HG03025 (cell line): ENCODE results near the gene TTLL8.

Experiments used
- ATAC-seq: cut with Tn5 transposase; IDR thresholded peaks from one replicate; pipeline ENCODE4 v1.9.1; 2021; ENCODE audit warnings: mild to moderate bottlenecking, moderate library complexity; ENCODE audit not compliant: unreplicated experiment, low FRiP score

Gene TTLL8

GRCh38 chr22:50008151-50009040, 49.7 kb downstream of the TTLL8 start:
- ATAC-seq: no peak

GRCh38 chr22:50007057-50007511, 51.0 kb downstream of the TTLL8 start:
- no peak for ATAC-seq

GRCh38 chr22:50004918-50005317, 53.2 kb downstream of the TTLL8 start:
- no peak for ATAC-seq

DNA sequence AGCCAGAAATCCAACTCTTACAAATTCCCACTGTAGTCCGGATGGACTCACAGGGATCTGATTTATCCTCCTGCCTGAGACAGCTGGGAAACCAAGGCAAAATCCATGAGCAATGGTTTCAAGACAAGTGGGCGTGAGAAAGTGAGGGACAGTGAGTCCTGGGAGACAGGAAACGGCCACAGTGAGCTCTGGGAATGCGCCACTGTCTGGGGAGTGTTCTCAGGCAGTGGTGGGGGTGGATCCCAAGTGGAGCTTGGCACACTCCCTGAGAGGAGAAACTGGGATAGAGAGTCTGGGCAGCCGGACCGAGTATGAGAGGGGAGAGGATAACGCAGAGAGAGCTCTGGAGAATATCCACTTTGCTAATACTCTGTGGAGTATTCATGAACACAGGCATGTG, 55.3 kb downstream of the TTLL8 start:
- no peak for ATAC-seq

GRCh38 chr22:50001388-50002231, 56.5 kb downstream of the TTLL8 start:
- no peak for ATAC-seq

DNA sequence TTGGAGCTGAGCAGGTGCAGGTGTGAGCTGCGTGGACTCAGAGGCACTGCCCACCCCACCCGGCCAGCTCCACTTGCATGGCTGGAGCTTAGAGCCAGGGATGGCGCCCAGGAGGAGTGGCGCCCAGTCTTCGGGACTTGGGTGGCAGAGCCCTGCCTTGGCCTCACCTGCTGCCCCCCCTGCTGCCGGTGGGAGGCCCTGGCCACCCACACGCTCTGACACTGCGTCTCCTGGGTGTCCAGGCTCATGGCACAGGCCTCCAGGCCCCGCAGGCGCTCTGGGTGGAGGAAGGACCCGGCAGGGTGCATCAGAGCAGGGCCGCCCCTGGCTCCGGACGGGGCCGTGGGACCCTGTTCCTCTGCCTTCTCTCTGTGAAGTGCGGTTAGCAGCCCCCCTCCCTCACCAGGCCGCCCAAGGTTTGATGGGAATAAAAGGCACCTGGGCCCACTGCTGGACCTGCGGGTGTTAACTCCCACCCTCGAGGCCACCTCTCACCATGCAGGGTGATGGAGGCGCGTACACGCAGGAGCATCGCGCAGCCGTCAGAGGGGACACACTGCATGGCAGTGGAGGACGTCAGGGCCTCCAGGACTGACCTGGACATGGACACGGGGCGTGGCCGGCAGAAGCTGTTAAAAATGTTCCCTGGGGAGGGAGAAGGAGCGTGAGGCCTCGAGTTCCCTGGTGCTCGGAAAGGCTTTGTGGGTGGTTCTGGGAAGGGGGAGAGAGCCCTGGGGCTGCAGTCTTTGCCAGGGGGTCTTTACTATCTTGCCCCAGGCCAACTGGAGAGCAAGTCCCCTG, 57.3 kb downstream of the TTLL8 start:
- ATAC-seq: no peak

DNA sequence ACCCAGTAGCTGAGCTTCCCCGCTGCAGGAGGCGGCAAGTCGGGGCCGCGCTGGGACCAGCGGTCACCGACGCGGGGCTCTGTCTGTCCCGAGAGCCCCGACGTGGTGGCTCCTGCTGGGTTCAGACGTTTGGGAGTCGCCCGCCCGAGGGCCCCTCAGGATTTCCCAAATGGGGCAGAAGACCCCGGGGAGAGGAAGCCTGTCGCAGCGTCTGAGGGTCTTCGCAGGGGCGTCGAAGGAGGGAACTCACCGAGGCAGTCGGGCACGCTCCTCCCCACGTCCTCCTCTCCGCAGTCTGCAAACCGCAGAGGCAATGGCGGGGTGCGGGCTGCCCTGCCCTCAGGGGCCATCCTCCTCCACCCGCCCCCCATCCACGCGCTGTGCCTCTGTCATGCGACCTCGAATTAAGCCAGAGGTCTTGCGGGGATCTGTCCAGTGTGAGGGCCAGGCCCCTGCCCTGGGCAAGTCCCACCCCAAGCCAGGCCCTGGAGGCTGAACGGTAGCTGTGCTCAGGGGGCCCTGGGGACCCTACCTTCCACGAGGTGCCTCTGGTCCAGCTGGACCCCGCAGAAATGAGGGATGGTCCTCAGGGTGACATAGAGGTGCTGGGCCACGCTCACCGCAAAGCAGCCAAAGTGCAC, 58.0 kb downstream of the TTLL8 start:
- ATAC-seq: no peak

DNA sequence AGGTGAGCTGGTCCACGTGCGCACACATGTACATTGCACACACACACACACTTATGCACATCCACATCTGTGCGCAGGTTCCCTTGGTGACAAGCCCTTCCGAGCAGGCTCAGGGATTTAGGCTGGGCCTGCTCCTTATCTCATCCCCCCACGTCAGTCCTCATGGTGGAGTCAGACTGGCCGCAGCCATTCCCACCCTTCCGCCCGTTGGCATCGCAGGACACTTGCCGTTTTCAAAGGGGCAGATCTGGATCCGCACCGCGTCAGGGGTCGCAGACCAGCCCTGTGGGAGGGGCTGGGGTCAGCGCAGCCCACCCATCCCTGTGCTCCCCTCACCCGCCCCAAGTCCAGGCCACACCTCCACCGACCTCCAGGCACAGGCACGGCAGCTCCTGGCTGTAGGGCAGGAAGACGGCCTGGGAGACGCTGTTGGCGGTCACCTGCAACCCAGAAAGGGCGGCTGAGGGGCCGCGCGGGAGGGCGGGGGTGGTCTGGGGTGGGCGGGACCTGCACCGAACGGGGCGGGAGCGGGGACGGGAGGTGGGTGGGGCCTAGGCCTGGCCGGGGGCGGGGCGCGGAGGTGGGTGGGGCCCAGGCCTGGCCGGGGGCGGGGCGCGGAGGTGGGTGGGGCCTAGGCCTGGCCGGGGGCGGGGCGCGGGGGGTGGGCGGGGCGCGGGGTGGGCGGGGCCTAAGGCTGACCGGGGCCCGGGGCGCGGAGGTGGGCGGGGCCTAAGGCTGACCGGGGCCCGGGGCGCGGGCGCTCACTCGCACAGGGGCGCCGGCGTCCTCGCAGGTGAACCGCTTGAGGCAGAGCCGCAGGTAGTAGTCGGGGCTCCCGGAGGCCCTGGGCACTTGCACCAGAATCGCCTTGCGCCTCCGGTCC, 58.8 kb downstream of the TTLL8 start:
- no peak for ATAC-seq

DNA sequence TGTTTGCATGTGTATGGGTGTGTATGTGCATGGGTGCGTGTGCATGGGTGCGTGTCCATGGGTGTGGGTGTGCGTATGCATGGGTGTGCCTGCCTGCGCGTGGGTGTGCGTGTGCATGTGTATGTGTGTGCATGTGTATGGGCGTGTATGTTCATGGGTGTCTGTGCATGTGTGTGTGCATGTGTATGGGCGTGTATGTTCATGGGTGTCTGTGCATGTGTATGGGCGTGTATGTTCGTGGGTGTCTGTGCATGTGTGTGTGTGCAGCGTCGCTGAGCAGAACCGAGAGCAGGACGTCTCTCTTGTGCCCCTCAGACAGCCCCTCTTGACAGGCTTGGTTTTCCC, 59.4 kb downstream of the TTLL8 start:
- no peak for ATAC-seq

- ATAC-seq: no peak
Observed at GRCh38 chr22:49997932-49998717, 60.0 kb downstream of the TTLL8 start.

GRCh38 chr22:49997251-49997599, 60.9 kb downstream of the TTLL8 start:
- ATAC-seq: no peak

- no peak for ATAC-seq
Observed at GRCh38 chr22:49996518-49997250, 61.4 kb downstream of the TTLL8 start.

DNA sequence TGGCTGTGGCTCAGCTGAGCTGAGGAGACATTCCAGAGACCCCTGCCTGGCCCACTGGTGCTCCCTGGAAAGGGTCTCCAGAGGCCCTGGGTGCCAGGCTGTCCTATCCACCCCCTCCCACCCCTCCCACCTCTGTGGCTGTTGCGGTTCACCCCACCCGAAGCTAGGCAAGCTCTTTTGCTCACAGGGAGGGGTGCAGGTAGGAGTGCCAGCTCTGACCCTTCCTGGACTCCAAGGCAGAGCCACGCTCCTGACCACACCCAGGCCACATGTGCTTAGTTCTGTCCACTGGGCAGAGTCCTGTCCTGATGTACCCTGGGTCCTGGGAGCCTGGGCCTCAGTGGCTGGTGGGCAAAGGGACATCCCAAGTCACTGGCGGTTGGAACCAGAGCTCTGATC, 62.0 kb downstream of the TTLL8 start:
- no peak for ATAC-seq

DNA sequence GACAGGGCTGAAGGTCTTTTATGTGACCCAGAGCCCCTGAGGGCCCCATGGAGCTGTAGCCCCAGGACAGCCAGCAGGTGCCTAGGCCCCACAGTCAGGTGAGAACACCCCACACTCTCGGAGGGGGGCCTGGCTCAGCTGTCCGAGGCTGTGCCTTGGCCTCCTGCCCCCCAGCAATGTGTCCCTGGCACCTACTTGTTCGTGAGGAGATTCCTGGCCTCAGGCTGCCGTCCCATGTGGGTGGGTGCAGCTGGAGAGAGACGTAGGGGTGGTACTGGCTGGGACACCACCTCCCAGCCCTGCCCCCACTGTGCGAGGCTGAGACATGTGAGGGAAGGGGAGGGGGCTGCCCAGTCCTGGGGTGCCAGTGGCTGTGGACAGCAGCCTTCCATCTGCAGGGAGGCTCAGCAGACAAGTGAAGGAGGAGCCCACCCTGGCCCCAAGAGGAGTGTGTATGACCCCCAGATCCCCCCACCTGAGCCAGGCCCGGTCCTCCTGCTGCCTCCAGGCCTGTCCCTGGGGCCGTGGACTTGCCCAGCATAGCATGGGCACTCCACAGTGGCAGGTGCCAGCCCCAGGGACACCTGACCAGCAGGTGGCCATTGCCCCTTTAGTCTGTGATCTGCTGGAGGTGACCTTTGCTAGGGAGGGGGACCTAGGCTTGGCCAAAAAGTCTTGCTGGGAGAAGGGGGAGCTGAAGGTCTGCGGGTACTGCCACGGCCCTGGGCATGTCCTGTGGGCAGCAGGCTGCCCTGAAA, 62.6 kb downstream of the TTLL8 start:
- no peak for ATAC-seq

DNA sequence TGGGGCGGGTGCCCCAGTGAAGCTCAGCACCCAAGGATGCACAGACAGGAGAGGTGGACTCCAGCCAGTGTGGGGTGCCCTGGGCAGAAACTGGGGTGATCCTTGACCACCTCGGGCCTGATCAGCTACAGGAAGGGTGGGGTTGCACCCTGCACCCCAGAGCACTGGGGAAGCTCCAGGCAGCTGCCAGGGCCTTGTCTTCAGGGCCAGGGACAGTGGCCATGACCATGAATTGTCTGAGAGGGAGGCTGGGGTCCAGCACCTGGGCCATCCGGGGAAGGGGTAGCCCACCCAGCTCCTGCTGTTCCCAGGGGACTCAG, 63.1 kb downstream of the TTLL8 start:
- ATAC-seq: no peak

- ATAC-seq: no peak
Observed at GRCh38 chr22:49994361-49995040, 63.6 kb downstream of the TTLL8 start.
